A549 treated with Mapracorat at 1 μM for 4 hours (cell line): ENCODE results near the gene VPS50. TPM values are rescaled to one million over a fixed set of nuclear protein-coding genes. Genes with fewer than 3 reads are reported as not detected.

Experiments
- total RNA-seq: library from RNA; stranded (reverse); fragments of 200-300 nt; extraction: Qiagen RNA extraction; gene quantifications from 5 replicates; pipeline ENCODE4 v1.2.3, GENCODE V29; 2022

The VPS50 gene, protein sequence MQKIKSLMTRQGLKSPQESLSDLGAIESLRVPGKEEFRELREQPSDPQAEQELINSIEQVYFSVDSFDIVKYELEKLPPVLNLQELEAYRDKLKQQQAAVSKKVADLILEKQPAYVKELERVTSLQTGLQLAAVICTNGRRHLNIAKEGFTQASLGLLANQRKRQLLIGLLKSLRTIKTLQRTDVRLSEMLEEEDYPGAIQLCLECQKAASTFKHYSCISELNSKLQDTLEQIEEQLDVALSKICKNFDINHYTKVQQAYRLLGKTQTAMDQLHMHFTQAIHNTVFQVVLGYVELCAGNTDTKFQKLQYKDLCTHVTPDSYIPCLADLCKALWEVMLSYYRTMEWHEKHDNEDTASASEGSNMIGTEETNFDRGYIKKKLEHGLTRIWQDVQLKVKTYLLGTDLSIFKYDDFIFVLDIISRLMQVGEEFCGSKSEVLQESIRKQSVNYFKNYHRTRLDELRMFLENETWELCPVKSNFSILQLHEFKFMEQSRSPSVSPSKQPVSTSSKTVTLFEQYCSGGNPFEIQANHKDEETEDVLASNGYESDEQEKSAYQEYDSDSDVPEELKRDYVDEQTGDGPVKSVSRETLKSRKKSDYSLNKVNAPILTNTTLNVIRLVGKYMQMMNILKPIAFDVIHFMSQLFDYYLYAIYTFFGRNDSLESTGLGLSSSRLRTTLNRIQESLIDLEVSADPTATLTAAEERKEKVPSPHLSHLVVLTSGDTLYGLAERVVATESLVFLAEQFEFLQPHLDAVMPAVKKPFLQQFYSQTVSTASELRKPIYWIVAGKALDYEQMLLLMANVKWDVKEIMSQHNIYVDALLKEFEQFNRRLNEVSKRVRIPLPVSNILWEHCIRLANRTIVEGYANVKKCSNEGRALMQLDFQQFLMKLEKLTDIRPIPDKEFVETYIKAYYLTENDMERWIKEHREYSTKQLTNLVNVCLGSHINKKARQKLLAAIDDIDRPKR
- 5.3 to 6.9 TPM (median 6.5 TPM) in 5 replicates for total RNA-seq

GRCh38 chr7:93231799-93232672 is at the start of gene VPS50:
TSS of gene VPS50 (plus strand) at chr7:93232366. CDS start at chr7:93232468, 102 bp downstream.

GRCh38 chr7:93226310-93226709 is 5.9 kb upstream of the VPS50 start, which contains the start of gene HEPACAM2:
TSS of gene HEPACAM2 (minus strand) at chr7:93226469.

Other genes starting within 250 kb of the VPS50 start
- 2.5 to 5.1 TPM (median 4.0 TPM) in 5 replicates for gene SAMD9, start 114.4 kb upstream of the VPS50 start, total RNA-seq
- 0.39 to 0.74 TPM (median 0.46 TPM) in 5 replicates for gene SAMD9L, start 84.0 kb upstream of the VPS50 start, total RNA-seq
- gene HEPACAM2, start 5.9 kb upstream of the VPS50 start, total RNA-seq: not detected in 5 replicates